BLaER1 treated with 17β-estradiol and CSF1 and Interleukin-3, amounts not matched to agents 10 nM and 100 nM (cell line): Measurements from ENCODE around the gene PLCG1.

Experiments used
- H3K27ac ChIP-seq, 11 experiments: shearing (Covaris generic); formaldehyde crosslinking; 2 replicates each; pipeline ENCODE4 v1.8.1; 2022
- H3K27me3 ChIP-seq, 11 experiments: shearing (Covaris generic); formaldehyde crosslinking; 2 replicates each; pipeline ENCODE4 v1.8.1; 2022
- H3K36me3 ChIP-seq, 11 experiments: shearing (Covaris generic); formaldehyde crosslinking; 2 replicates each; pipeline ENCODE4 v1.8.1; 2022
- H3K4me1 ChIP-seq, 10 experiments: shearing (Covaris generic); formaldehyde crosslinking; 2 replicates each; pipeline ENCODE4 v1.8.1; 2022
- H3K4me2 ChIP-seq, 11 experiments: shearing (Covaris generic); formaldehyde crosslinking; 2 replicates each; pipeline ENCODE4 v1.8.1; 2022
- H3K4me3 ChIP-seq, 10 experiments: shearing (Covaris generic); formaldehyde crosslinking; 2 replicates each; pipeline ENCODE4 v1.8.1; 2022
- H3K9ac ChIP-seq, 11 experiments: shearing (Covaris generic); formaldehyde crosslinking; 2 replicates each; pipeline ENCODE4 v1.8.1; 2022
- H3K9me3 ChIP-seq, 11 experiments: shearing (Covaris generic); formaldehyde crosslinking; replicated peaks in 1 of 11; 2 replicates each; pipeline ENCODE4 v1.8.1; 2022
- H4K20me1 ChIP-seq, 11 experiments: shearing (Covaris generic); formaldehyde crosslinking; 2 replicates each; pipeline ENCODE4 v1.8.1; 2022
- Cebpa-rat ChIP-seq, 11 experiments: shearing (Covaris generic); IDR thresholded peaks; 2 replicates each; pipeline ENCODE4 v1.8.1; 2022

PLCG1 gene

GRCh38 chr20:41133709-41134361 lies 3.5 kb upstream of the PLCG1 start:
- no peaks in the 10 kb centered on the region; a peak in 1 of 22 replicates for H3K27me3 ChIP-seq
- no peaks in the 10 kb centered on the region for H3K9me3 ChIP-seq
- H4K20me1 ChIP-seq, result peaks cover 0 to 22% (median 8%) of the 10 kb centered on the region in 11 experiments; a peak in 16 of 22 replicates
- no peak for TF ChIP-seq Cebpa-rat (IDR thresholded peaks at IDR 0.05)
- no peak overlapping the region for H3K9ac ChIP-seq
- H3K4me1 ChIP-seq, result peaks cover 15 to 31% (median 21%) of the 10 kb centered on the region in 10 experiments; a peak in 19 of 20 replicates
- H3K4me2 ChIP-seq, result peak overlapping the region in 3 of 11 experiments; percentile 25 to 39 (median 36); a peak in 5 of 22 replicates
- no peak overlapping the region for H3K4me3 ChIP-seq
- H3K27ac ChIP-seq, result no peak overlapping the region
- peaks cover 0 to 6% (median 0%) of the 10 kb centered on the region in 11 experiments; a peak in 2 of 22 replicates for H3K36me3 ChIP-seq

GRCh38 chr20:41134362-41135186 lies 2.8 kb upstream of the PLCG1 start:
- Histone ChIP-seq H3K9ac (no peak overlapping the region), H3K4me2 (peak overlapping the region in 3 of 11 experiments; percentile 25 to 39 (median 36); a peak in 4 of 22 replicates), H3K4me3 (no peak overlapping the region), H3K4me1 (peaks cover 23 to 38% (median 28%) of the 10 kb centered on the region in 10 experiments; a peak in 19 of 20 replicates), H3K36me3 (peaks cover 0 to 6% (median 0%) of the 10 kb centered on the region in 11 experiments; a peak in 2 of 22 replicates), H3K9me3 (no peaks in the 10 kb centered on the region), H3K27ac (no peak overlapping the region), H3K27me3 (no peaks in the 10 kb centered on the region; a peak in 1 of 22 replicates), H4K20me1 (peaks cover 0 to 28% (median 15%) of the 10 kb centered on the region in 11 experiments; a peak in 17 of 22 replicates)
- no peak for TF ChIP-seq Cebpa-rat (IDR thresholded peaks at IDR 0.05)

- H3K4me2 ChIP-seq, result peak overlapping the region in 4 of 11 experiments; percentile 1 to 99 (median 65); a peak in 2 of 22 replicates
- no peak overlapping the region for H3K4me3 ChIP-seq
- H3K9me3 ChIP-seq, result no peaks in the 10 kb centered on the region
- H3K27ac ChIP-seq, result no peak overlapping the region
- no peaks in the 10 kb centered on the region; a peak in 1 of 22 replicates for H3K27me3 ChIP-seq
- H3K4me1 ChIP-seq, result peaks cover 25 to 46% (median 34%) of the 10 kb centered on the region in 10 experiments; a peak in 19 of 20 replicates
- 0 out of 22 replicates have a peak, but pooled peaks cover 0 to under 1% (median 0%) of the 10 kb centered on the region in 11 experiments for H3K36me3 ChIP-seq
- TF ChIP-seq Cebpa-rat (IDR thresholded peaks at IDR 0.05), result no peak
- no peak overlapping the region for H3K9ac ChIP-seq
- H4K20me1 ChIP-seq, result peaks cover 0 to 36% (median 23%) of the 10 kb centered on the region in 11 experiments; a peak in 19 of 22 replicates
Measured at GRCh38 chr20:41135187-41135887, 2.0 kb upstream of the PLCG1 start.

DNA sequence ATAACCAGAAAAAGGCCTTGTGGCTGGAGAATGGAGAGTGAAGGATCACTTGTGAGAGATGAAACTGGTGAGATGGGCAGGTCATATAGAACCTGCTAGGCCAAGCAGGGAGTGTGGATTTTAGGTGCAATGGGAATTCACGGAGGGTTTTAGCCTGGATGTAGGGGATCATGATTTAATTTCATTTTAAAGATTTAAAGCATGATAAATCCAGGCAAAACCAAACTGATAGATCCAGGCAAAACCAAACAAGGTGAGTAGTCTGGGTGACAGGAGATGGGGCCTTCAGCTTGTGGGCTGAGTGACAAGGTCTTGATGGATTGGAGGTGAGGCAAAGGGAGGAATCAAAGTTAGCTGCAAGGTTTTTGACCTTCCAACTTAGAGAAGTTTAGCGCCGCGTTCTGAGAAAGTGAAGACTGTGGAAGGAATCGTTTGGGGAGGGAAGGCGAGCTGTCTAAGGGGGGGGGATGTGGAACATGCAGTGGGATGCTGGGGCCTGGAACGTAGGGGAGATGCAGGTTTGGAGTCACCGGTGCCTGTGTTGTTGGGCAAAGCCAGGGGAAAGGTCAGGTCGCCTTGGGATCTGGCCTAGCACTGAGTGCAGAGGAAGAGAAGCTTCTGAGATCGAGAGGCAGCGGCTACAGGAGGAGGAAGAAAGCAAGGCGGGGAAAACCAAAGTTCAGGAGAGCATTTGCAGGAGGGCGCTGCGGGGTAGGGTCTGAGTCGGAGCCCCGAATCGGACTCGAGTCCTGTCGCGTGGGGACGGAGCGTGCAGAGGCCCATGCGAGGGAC lies 1.3 kb upstream of the PLCG1 start:
- Histone ChIP-seq H3K27ac (peak overlapping the region in 7 of 11 experiments; percentile 95 to 97 (median 97); a peak in 13 of 22 replicates), H3K36me3 (no peaks in the 10 kb centered on the region), H3K27me3 (no peaks in the 10 kb centered on the region; a peak in 1 of 22 replicates), H3K4me1 (peaks cover 30 to 54% (median 41%) of the 10 kb centered on the region in 10 experiments), H3K4me3 (peak overlapping the region; percentile 83 to 94 (median 91)), H3K9ac (peak overlapping the region; percentile 82 to 98 (median 96); a peak in 20 of 22 replicates), H3K9me3 (no peaks in the 10 kb centered on the region), H4K20me1 (peaks cover 0 to 43% (median 30%) of the 10 kb centered on the region in 11 experiments; a peak in 20 of 22 replicates), H3K4me2 (peak overlapping the region; percentile 83 to 99 (median 97))
- no peak for TF ChIP-seq Cebpa-rat (IDR thresholded peaks at IDR 0.05)

DNA sequence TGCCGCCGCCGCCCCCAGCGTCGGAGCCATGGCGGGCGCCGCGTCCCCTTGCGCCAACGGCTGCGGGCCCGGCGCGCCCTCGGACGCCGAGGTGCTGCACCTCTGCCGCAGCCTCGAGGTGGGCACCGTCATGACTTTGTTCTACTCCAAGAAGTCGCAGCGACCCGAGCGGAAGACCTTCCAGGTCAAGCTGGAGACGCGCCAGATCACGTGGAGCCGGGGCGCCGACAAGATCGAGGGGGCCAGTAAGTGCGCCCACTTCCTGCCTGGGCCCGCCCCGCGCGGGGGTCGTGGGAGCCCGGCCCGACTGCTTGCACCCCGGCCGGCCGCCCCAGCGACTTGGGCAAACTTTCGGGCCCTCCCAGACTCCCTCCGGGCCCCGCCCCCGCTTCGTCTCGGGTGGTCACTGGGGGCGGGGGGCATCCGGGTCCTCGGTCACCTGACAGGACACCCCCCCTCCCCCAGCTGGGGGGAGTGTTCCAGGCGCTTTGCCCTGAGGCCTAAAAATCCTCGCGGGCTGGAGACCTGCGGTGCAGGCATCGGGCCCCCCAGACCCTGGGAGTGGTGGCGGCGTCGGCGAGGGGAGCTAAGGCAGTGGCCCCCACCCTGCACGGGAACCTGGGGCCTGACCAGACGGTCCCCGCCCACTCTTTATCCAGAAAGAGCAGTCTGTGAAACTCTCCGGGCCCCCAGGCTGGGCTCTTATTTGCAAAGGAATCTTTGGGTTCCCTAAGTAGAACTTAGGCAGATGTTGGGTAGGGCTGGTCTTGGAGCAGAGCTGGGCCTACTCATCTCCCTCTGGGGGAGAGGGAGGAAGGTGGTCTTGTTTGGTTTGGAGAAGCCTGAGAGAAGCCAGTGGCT lies 501 bp downstream of the PLCG1 start:
- peaks cover 0 to 52% (median 48%) of the 10 kb centered on the region in 11 experiments; a peak in 20 of 22 replicates for H4K20me1 ChIP-seq
- H3K36me3 ChIP-seq, result no peaks in the 10 kb centered on the region
- no peaks in the 10 kb centered on the region; a peak in 1 of 22 replicates for H3K27me3 ChIP-seq
- peak overlapping the region; percentile 83 to 94 (median 91) for H3K4me3 ChIP-seq
- H3K9me3 ChIP-seq, result no peaks in the 10 kb centered on the region
- H3K9ac ChIP-seq, result peak overlapping the region; percentile 82 to 98 (median 96)
- H3K4me2 ChIP-seq, result peak overlapping the region; percentile 83 to 99 (median 97)
- peak overlapping the region; percentile 72 to 97 (median 96); a peak in 21 of 22 replicates for H3K27ac ChIP-seq
- H3K4me1 ChIP-seq, result peaks cover 44 to 71% (median 59%) of the 10 kb centered on the region in 10 experiments
- TF ChIP-seq Cebpa-rat (IDR thresholded peaks at IDR 0.05), result no peak

- H3K27me3 ChIP-seq, result no peaks in the 10 kb centered on the region; a peak in 1 of 22 replicates
- H3K4me1 ChIP-seq, result peaks cover 50 to 77% (median 67%) of the 10 kb centered on the region in 10 experiments
- TF ChIP-seq Cebpa-rat (IDR thresholded peaks at IDR 0.05), result no peak
- peak overlapping the region; percentile 83 to 99 (median 97) for H3K4me2 ChIP-seq
- H4K20me1 ChIP-seq, result peaks cover 0 to 60% (median 56%) of the 10 kb centered on the region in 11 experiments; a peak in 20 of 22 replicates
- peak overlapping the region; percentile 83 to 94 (median 91) for H3K4me3 ChIP-seq
- H3K27ac ChIP-seq, result peak overlapping the region in 10 of 11 experiments; percentile 73 to 97 (median 96); a peak in 19 of 22 replicates
- peak overlapping the region; percentile 82 to 98 (median 96); a peak in 21 of 22 replicates for H3K9ac ChIP-seq
- peaks cover 0 to 3% (median under 1%) of the 10 kb centered on the region in 11 experiments; a peak in 9 of 22 replicates for H3K36me3 ChIP-seq
- H3K9me3 ChIP-seq, result no peaks in the 10 kb centered on the region
Measured at GRCh38 chr20:41138475-41139226, 1.3 kb downstream of the PLCG1 start.
